HG02571 (cell line): ENCODE data around the gene OLFML2B.

Source experiments
- ATAC-seq: cut with Tn5 transposase; IDR thresholded peaks from one replicate; pipeline ENCODE4 v1.9.1; 2021; ENCODE audit warnings: mild to moderate bottlenecking, moderate library complexity; ENCODE audit not compliant: unreplicated experiment

Gene OLFML2B

GRCh38 chr1:162008799-162009198, 14.9 kb downstream of the OLFML2B start:
- no peak for ATAC-seq

GRCh38 chr1:162007466-162007865, 16.2 kb downstream of the OLFML2B start:
- no peak for ATAC-seq

- no peak for ATAC-seq
Measured at GRCh38 chr1:162006081-162006480, 17.6 kb downstream of the OLFML2B start.

- ATAC-seq = no peak
Measured at GRCh38 chr1:162004441-162004950, 19.2 kb downstream of the OLFML2B start.

GRCh38 chr1:162003830-162004215, 19.8 kb downstream of the OLFML2B start:
- no peak for ATAC-seq

- ATAC-seq = no peak
Measured at GRCh38 chr1:162003061-162003829, 20.4 kb downstream of the OLFML2B start.

- no peak for ATAC-seq
Measured at GRCh38 chr1:162000053-162000420, 23.6 kb downstream of the OLFML2B start.

- ATAC-seq = no peak
Measured at GRCh38 chr1:161999301-162000052, 24.2 kb downstream of the OLFML2B start.

GRCh38 chr1:161998811-161999210, 24.9 kb downstream of the OLFML2B start:
- ATAC-seq = no peak

GRCh38 chr1:161997152-161997551, 26.5 kb downstream of the OLFML2B start:
- no peak for ATAC-seq

- no peak for ATAC-seq
Measured at GRCh38 chr1:161994175-161994668, 29.4 kb downstream of the OLFML2B start.

GRCh38 chr1:161993576-161993975, 30.1 kb downstream of the OLFML2B start:
- no peak for ATAC-seq

- no peak for ATAC-seq
Measured at GRCh38 chr1:161989786-161990185, 33.9 kb downstream of the OLFML2B start.

- no peak for ATAC-seq
Measured at GRCh38 chr1:161989108-161989507, 34.6 kb downstream of the OLFML2B start.

- no peak for ATAC-seq
Measured at GRCh38 chr1:161988413-161988812, 35.3 kb downstream of the OLFML2B start.

GRCh38 chr1:161987872-161988271, 35.8 kb downstream of the OLFML2B start:
- ATAC-seq = no peak

- ATAC-seq = no peak
Measured at GRCh38 chr1:161987303-161987702, 36.4 kb downstream of the OLFML2B start.

- no peak for ATAC-seq
Measured at GRCh38 chr1:161986328-161986727, 37.3 kb downstream of the OLFML2B start.

GRCh38 chr1:161985301-161985822, 38.3 kb downstream of the OLFML2B start:
- no peak for ATAC-seq

- ATAC-seq = no peak
Measured at GRCh38 chr1:161983725-161984124, 39.9 kb downstream of the OLFML2B start.

GRCh38 chr1:161982917-161983316, 40.8 kb downstream of the OLFML2B start:
- ATAC-seq = no peak

GRCh38 chr1:161982507-161982895, 41.2 kb downstream of the OLFML2B start:
- ATAC-seq = no peak
